HG03378 (cell line): ENCODE results near the gene FDXR.
"Not testable (repeated sequence)": the region's sequence is repeated elsewhere in the genome, so short reads cannot be mapped to it uniquely, and the experiment has no call there.

Source experiments
- ATAC-seq: cut with Tn5 transposase; IDR thresholded peaks from one replicate; pipeline ENCODE4 v1.9.1; 2021; ENCODE audit warnings: mild to moderate bottlenecking, moderate library complexity; ENCODE audit not compliant: unreplicated experiment

FDXR gene

DNA sequence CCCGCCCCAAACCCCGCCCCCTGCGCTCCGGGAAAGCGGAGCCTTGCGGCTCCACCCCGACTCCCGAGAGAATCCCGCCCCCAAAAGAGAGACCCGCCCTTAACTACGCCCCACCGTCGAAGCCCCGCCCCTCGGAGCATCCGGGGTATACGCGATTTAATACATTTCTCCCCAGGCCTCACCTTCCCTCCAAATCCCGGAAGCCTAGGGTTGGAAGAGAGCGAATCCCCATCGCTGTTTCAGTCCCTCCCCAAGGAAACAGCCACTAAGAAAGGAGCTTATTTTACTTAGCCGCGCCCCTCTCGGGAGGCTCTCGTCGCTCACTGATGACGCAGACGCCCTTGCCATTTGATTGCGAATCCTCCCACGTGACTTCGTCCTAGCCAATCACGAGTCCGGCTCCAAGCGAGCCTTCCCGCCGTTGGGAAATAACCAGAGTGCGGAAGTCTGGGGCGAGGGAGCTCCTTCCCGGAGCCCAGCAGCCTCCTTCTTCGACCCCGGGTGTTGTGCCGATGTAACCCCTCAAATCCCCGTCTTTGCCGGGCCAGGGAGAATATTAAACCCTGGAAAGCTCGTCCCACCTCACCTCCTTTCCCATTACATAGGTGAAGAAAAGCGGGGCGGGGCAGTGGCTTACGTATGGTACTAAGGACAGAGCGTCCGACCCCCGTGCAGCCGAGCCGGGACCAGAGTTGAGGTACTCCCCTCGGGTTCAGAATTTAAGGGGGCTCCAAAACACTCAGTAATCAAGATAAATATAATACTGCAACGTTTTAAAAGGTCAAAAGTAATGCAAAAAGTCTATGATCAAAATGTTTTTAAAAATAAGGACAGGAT is 461 bp upstream of the FDXR start:
- ATAC-seq, result peak; percentile 85

DNA sequence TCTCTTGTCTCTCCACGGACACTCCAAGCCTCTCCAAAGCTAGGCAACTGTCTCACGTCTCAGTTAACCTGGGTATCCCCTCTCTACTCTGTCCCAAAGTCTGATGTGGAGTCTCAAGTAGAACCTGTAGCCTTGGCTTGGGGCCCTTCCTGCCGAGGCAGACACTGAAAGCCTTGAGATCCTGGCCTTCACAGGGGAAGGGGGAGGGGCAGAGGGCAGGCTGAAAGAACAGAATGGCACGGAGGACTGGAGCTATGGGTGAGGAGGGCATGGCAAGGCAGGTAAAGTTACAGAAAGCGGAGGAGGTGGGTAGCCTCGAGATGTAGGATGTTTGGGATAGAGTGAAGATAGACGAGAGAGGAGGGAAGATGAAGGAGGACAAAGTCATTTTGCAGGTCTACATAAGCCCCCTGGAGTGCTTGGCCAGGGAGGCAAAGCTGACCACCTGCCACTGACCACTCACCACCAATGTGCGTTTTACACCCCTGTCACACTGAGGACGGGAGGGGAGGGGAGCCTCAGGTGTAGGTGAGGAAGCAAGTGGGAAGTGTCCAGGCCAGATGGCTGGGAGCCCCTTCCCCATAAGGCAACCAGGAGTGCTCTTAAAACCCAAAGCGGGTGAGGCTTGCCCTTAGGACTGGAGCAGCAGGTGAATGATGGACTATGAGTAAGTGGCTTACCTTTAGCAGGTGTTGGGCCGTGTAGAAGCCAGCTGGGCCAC is 1.3 kb downstream of the FDXR start:
- no peak for ATAC-seq

DNA sequence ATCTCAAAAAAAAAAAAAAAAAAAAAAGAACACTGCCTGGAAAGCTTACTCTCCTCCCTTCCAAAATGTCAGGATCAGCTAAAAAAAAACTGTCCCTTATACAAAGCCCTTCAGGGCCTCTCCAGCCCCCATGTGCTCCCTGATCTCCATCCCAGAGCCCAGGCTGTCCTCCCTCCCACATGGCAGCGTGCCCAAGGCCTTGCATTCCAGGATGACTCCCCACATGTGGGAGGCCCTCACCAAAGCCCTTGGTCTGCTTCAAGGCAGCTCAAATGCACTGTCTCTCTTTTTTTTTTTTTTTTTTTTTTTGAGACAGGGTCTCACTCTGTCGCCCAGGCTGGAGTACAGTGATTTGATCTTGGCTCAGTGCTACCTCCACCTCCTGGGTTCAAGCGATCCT is 2.3 kb downstream of the FDXR start:
- no peak for ATAC-seq

DNA sequence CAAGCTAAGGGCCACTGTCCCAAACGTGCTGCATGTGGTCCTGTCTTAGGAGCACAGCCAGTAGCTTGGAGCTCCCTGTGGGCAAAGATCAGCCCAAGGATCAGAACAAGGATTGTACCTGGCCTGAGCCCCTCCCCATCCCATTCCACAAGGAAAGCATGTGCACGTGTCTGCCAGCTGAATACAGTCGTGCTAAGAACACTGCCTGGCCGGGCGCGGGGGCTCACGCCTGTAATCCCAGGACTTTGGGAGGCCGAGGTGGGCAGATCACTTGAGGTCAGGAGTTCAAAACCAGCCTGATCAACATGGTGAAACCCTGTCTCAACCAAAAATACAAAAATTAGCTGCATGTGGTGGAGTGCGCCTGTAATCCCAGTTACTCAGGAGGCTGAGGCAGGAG is 2.8 kb downstream of the FDXR start:
- ATAC-seq, result not testable (repeated sequence)

DNA sequence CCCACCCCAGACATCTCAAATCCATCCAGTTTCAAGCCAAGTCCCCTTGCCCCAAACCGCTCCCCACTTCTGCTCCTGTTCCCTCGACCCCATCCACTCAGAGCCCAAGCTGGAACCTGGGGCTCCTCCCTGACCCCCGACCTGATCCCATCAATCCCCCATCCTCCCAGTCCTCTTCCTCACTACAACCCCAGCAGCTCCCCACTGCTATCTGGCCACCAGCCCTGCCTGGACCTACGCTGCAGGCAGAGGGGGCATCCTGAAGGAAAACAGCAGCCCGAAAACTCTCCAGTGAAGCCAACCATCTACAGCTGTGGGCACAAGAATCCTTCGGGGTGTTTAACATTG is 3.9 kb downstream of the FDXR start:
- no peak for ATAC-seq

DNA sequence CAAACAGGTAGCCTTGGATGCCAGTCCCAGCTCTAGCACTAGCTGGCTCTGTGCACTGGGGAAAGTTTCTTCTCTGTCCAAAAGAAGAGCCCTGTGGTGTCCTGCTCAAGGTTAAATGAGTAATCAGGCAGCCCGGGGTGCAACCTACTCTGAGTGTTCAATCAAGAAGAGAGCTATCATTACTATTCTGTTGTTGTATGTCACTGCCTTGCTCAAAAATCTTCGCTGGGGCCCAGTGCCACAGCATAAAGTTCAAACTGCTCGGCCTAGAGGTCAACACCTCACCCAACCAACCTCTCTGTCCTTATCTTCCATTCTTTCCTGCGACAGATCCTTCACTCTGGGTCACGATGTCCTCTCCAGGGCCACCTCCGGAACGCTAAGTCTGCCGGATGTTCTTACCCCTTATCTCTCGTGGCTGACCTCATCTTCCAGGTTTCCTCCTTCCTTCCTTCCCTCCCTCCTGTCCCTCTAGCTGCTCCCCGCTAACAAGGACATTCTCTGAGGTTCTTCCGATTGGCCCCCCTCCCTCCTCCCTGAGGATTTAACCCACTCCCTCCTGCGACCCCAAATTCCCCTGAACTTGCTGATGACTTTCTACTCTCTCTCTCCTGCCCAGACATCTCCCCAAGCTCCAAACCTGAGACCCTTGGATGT is 4.4 kb downstream of the FDXR start:
- no peak for ATAC-seq

DNA sequence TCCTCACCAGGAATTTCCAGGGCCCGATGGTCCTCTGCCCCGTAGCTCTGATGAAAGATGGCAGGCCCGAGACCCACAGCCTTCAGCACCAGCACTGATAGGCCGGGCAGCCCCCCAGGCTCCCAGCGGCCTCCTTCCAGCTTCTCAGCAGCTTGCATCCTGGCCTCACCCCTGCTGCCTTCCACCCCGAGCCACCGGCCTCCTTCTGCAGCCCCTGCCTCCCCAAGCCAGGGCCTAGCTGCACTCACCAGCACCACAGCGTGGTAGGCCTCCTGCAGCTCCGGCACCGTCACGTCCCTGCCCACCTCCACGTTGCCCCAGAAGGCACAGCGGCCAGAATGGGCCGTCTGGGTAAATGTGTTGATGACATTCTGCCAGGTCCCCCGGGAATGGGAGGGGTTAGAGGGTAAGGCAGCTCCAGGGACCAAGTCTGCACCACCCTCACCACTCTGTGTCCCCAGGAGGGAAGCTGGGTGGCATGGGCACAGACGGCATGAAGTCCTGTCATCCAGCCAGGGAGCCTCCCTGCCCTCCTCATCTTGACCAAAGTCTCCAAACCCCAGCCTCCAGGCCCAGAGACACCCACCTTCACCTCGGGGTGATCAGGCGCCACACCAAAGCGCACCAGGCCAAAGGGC is 6.5 kb downstream of the FDXR start:
- no peak for ATAC-seq

DNA sequence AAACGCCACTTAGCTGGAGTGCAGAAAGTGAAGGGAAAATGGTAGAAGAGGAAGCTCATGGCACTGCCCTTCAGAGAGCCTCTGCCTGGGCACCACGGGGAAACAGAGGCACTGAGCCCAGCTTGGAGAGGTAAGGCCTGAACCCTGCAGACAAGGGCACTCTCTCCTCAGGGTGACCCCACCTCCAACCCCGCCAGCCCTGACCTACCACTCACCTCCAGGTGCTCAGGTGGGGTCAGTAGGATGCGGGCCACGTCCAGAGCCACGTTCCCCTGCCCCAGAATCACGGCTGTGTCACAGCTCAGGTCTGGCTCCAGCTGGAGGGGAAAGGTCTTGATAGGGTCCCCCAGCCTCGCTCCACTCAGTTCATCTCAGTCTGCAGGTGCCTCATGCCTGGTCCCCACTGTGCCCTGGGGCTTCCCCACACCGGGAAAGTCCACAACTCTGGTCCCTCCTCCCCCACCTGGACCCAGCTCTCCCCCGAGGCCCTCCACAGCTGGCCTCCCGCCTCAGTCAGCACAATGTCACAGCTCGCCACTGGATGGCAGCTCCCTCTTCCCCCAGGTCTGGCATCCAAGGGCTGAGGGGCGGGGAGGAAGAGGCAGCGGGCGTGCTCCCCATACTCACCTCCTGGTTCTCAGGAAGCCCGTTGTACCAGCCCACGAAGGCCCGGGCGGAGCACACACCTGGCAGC is 7.1 kb downstream of the FDXR start:
- no peak for ATAC-seq

DNA sequence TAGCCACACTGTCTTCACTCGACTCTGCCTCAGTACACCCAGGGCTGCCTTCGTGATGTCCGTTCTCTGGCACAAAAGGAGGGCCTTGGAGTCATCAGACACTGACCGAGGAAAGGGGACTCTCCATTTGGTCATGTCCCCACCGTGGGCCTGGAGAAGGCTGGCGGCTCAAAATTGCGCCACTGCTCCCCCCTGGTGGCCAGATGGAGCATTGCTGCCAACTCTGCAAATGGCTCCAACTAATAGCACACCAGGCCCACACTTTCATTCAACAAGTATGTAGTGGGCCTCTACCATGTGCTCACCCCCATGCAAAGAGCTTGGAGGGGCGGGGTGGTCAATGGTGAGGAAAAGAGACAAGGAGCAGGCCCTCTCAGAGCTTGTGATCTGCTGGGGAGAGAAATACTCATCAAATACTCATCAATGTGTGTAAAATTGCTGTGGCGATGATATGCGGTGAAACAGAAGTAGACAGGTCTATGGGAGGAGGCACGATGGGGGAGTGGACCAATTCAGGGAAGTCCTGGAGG is 7.9 kb downstream of the FDXR start:
- ATAC-seq, result no peak

DNA sequence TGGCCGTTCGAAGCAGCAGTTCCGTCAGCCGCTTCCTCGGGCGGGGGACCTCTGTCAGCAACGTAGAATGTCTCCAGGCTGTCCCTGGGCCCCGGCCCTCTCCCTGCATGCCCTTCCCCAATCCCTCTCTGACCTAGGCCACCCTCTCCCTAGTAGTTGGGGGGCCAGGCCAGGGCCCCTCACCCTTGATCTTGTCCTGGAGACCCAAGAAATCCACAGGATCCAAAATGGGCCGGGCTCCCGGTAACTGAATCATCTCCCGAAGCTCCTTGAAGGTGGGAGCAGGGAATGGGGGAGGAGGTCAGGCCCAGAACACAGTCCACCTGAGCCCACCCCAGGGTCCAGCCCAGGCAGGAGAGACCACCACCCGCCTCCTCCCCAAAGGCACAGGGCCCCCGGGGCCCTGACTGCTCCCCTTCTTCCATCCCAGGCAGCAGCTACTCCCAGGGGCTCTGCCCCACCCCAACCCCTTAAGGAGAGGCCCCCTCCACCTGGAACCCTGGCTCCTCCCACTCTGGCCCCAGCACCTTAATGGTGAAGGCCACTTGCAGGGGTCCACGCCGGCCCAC is 8.4 kb downstream of the FDXR start:
- no peak for ATAC-seq

DNA sequence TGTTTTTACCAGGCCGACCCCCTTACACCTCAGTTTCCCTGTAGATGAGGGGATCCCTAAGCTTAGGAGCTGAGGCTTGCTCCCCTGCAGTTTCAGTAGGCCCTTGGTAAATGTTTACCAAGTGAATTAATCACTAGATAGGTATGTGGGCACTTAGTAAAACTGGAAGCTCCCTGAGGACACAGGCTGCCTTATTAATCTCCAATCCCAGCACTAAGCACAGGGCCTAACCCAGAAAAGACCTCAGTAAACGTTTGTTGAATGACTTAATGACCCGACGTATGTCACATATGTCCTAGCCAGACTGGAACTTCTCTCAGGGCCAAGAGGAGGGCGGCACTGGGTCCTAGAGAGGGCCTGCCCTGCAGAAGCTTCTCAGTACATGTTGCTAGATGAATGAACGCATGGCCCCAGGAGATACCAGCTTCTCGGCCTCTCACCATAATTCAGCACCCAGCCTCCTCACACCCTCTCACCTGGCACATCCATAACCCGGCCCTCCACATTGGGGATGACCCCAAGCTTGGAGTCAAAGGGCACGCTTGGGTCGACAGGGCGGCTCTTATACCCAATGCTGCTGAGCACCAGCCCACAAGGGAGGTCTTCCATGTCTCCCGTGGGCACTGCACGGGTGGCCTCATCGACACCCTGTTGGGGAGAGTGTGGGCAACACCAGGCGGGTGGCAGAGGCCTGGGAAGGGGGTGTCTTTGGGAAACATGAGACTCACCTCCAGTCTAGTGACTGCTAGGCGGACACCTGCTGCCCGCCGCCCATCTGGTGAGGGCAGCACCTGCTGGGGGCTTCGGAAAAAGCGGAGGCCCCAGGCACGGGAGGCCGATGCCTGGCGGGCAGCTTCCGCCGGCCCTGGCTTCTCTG is 9.1 kb downstream of the FDXR start:
- ATAC-seq, result no peak

DNA sequence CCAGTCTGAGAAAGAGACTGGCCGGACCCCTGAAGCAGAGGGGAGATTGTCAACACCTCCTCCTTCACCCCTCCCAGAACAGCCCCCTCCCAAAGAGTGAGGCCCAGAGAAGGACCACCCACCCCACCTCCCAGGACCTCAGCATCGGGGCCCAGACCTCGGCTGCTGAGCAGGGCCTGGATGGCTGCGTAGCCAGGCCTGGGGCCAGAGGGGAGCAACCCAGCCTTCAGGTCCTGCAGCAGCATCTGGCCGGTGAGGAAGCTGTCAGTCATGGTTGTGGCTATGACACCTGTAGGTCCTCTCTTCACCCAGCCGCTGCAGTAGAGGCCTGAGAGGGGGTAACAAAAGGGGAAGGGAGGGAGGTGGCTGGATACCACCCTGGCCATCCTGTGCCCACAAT is 9.9 kb downstream of the FDXR start:
- no peak for ATAC-seq

DNA sequence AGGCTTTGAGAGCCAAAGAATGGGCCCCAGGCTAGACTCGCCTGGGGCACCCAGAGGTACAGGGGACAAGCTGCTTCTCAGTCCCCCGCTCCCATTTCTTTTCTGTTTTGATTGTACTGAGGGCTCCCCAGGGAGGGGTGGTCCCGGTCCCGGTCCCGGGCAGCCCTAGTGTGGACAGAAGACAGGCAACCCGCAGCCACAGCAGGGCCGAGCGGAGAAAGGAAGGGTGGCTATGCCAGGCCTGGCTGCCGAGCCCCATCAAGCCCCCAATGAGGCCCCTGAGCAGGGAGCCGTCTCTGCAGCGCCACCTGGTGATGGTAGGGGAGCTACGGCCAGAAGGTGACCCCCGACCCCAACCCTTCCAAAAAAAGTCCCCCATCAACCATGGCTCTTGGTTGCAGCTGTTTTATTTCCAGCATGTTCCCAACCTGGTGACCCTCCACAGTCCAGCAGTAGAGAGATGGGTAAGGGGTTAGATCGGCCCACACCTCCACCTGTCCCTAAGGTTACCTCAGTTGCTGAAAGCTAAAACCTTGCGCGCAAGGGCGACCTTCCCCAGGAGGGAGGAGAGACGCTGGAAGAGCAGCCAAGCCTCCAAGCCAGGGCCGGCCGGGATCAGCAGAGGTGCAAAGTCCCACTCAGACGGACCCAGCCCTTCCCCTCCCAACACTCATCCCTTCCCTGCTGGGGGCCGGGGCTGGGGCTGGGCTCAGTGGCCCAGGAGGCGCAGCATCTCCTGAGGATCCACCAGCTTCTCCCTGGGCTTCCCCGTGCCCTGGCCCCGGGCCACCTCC is 10.5 kb downstream of the FDXR start:
- ATAC-seq, result no peak

DNA sequence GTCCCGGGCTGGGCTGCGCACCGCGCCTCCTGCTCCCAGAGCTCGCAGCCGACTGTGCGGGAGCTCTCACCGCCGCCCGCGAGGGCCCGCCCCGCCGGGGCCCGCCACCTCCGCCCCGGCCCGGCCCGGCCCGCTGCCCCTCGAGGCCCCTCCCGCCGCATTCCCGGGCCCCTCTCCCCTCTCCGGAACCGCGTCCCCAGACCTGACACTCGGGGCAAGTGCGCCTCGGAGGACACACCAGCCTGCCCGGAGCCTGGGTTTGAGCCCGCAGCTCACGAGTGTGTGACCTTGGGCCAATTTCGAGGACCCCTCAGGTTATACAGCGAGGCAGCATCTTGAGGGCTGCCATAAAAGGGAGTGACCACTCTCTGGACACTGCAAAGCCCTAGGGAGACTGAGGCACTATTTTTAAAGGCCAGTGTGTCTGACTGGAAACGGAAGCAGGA is 11.1 kb downstream of the FDXR start:
- no peak for ATAC-seq

DNA sequence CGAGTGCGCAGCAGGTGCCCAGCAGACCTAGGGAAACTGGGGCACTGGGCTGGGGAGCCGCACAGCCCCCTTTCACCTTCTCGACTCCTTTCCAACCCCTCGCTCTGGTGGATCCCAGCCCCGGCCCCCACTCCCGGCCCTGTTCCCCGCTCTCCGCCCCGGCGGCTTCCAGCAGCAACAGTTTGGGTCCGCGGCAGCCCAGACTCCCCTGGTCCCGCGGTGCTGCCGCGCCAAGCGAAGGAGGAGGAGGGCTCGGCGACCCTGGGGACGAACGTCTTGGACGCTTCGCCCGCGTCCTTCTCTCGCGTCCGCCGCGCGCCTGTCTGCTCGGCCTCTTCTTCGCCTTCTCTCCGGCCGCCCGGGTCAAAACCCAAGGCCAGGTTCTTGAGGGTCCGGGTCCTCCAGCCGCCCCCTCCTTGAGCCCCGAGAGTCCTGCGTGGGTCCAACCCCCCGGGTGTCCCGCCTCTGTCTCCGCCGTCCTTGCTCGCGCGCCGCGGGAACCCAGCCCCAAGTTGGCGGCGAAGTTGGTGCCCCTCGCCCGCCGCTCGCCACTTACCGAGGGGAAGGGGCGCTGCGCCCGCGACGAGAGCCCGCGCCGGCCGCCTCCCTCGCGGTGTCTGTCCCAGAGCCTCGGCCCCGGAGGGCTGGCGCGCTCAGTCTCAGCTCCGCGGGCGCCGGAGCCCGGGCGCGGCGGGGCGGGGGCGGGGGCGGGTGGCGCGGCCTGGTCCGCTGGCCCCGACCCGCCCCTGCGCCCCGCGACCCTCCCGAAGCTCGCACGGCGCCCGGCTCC is 11.7 kb downstream of the FDXR start:
- no peak for ATAC-seq

DNA sequence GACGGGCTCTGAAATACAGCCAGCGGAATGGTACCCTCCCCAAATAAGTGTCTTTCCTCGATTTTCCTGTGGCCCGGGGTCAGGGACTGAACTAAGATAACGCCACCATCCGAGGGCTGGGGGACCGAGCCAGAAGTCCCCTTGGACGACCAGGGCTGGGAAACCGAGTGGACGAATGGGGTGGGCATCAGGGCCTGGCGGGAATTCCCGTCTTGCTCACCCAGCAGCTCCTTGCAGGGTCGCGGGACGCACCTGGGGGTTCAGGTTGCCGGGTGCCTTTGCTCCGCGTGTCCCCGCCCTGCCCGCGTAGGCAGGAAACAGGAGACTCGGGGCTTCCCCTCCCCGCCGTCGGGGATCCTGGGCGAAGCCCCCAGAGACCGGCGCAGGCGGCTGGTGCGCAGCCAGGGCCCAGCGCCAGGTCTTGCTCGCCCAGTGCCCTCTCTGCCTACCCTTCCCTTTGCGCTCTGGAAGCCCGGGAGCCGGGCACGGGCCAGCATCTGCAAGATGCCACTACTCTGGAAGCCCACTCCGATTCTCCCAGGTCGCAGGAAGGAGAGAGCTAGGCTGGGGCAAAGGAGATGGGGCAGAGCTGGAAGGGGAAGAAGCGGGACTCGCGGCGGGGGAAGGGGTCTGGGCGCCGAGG is 12.4 kb downstream of the FDXR start:
- ATAC-seq, result no peak
